HL-60 (cell line): ENCODE results near the gene HOXC4.

Experiments
- DNase-seq, 2 experiments: peaks; one replicate each; pipeline ENCODE4 v3.0.0-alpha.2; 2010 to 2020; ENCODE audit warnings: low read depth in 1 of 2, low spot score in 1 of 2
- H3K27ac ChIP-seq: fragments of 250-450 bp; sonication (Bioruptor Pico); replicated peaks from 2 replicates; pipeline ENCODE4 v1.5.1; 2020; ENCODE audit warnings: mild to moderate bottlenecking, moderate library complexity
- H3K27me3 ChIP-seq: fragments of 250-450 bp; sonication (Bioruptor Pico); 2 replicates; pipeline ENCODE4 v1.5.1; 2021; ENCODE audit warnings: mild to moderate bottlenecking, moderate library complexity; ENCODE audit not compliant: insufficient read depth, poor library complexity, severe bottlenecking
- H3K4me3 ChIP-seq: replicated peaks from 2 replicates; pipeline ENCODE4 v1.5.1; 2011; ENCODE audit warnings: mild to moderate bottlenecking, control low read depth, low read length; ENCODE audit not compliant: insufficient read depth
- CTCF ChIP-seq: IDR thresholded peaks from one replicate; pipeline ENCODE4 v1.5.1; 2011; ENCODE audit warnings: low read length, control low read depth, inconsistent platforms; ENCODE audit not compliant: insufficient read depth
- GABPA ChIP-seq: IDR thresholded peaks from 2 replicates; pipeline ENCODE4 v1.6.1; 2012; ENCODE audit warnings: low read depth
- POLR2AphosphoS5 ChIP-seq: IDR thresholded peaks from 2 replicates; pipeline ENCODE4 v1.6.1; 2012; ENCODE audit warnings: low read depth
- SPI1 ChIP-seq: IDR thresholded peaks from 2 replicates; pipeline ENCODE4 v1.6.1; 2012; ENCODE audit warnings: low read depth, mild to moderate bottlenecking, borderline replicate concordance
- TF ChIP-seq, protein P1 (sequence below): IDR thresholded peaks from 2 replicates; pipeline ENCODE4 v1.6.1; 2012; ENCODE audit warnings: low read depth; ENCODE audit not compliant: insufficient replicate concordance

The HOXC4 gene

DNA sequence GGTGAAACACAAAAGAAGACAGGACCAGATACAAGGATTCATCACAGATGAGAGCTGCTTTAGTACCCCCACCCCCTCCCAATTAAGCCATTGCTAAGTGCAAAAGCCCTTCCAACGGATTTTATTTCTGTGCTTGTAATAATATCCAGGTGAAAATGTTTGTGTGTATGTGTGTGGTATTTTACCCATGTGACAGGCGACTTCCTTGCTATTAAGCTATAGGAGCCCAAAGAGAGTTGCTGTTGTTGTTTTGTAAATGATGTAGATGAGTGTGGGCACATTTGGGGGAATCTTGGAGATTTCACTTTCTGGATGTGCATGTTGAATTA is 3.2 kb upstream of the HOXC4 start:
- DNase-seq = no peak
- no peak overlapping the region for H3K27ac ChIP-seq
- TF ChIP-seq, protein P1, sequence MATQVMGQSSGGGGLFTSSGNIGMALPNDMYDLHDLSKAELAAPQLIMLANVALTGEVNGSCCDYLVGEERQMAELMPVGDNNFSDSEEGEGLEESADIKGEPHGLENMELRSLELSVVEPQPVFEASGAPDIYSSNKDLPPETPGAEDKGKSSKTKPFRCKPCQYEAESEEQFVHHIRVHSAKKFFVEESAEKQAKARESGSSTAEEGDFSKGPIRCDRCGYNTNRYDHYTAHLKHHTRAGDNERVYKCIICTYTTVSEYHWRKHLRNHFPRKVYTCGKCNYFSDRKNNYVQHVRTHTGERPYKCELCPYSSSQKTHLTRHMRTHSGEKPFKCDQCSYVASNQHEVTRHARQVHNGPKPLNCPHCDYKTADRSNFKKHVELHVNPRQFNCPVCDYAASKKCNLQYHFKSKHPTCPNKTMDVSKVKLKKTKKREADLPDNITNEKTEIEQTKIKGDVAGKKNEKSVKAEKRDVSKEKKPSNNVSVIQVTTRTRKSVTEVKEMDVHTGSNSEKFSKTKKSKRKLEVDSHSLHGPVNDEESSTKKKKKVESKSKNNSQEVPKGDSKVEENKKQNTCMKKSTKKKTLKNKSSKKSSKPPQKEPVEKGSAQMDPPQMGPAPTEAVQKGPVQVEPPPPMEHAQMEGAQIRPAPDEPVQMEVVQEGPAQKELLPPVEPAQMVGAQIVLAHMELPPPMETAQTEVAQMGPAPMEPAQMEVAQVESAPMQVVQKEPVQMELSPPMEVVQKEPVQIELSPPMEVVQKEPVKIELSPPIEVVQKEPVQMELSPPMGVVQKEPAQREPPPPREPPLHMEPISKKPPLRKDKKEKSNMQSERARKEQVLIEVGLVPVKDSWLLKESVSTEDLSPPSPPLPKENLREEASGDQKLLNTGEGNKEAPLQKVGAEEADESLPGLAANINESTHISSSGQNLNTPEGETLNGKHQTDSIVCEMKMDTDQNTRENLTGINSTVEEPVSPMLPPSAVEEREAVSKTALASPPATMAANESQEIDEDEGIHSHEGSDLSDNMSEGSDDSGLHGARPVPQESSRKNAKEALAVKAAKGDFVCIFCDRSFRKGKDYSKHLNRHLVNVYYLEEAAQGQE = no peak
- no peak for TF ChIP-seq GABPA
- TF ChIP-seq CTCF = no peak
- TF ChIP-seq POLR2AphosphoS5 = no peak
- no peak for TF ChIP-seq SPI1
- peaks cover 84% of the 10 kb centered on the region for H3K27me3 ChIP-seq
- no peak overlapping the region for H3K4me3 ChIP-seq

- H3K27ac ChIP-seq = no peak overlapping the region
- no peak for DNase-seq
- peaks cover 80% of the 10 kb centered on the region for H3K27me3 ChIP-seq
- TF ChIP-seq SPI1 (no peak), POLR2AphosphoS5 (no peak), GABPA (no peak), CTCF (no peak)
- TF ChIP-seq, protein P1 = no peak
- H3K4me3 ChIP-seq = no peak overlapping the region
These were observed 2.4 kb upstream of the HOXC4 start for GRCh38 chr12:54051026-54051842.

- H3K4me3 ChIP-seq = no peak overlapping the region
- peaks cover 73% of the 10 kb centered on the region for H3K27me3 ChIP-seq
- TF ChIP-seq CTCF = no peak
- TF ChIP-seq, protein P1 = no peak
- no peak for TF ChIP-seq GABPA
- TF ChIP-seq POLR2AphosphoS5 = no peak
- TF ChIP-seq SPI1 = no peak
- H3K27ac ChIP-seq = no peak overlapping the region
- no peak for DNase-seq
These were observed 1.7 kb upstream of the HOXC4 start for GRCh38 chr12:54051874-54052437.
